Activated CD8-positive, alpha-beta memory T cell treated with anti-CD3 and anti-CD28 coated beads, Interleukin-2, amount 50 U/mL, for 24 hours (primary cell): ENCODE measurements around the gene OSBPL5.
"Not testable (repeated sequence)": the region's sequence is repeated elsewhere in the genome, so short reads cannot be mapped to it uniquely, and the experiment has no call there.

Experiments used
- DNase-seq: peaks from one replicate; pipeline ENCODE4 v3.0.0-alpha.2; 2020; ENCODE audit errors: extremely low read depth

The OSBPL5 gene

DNA sequence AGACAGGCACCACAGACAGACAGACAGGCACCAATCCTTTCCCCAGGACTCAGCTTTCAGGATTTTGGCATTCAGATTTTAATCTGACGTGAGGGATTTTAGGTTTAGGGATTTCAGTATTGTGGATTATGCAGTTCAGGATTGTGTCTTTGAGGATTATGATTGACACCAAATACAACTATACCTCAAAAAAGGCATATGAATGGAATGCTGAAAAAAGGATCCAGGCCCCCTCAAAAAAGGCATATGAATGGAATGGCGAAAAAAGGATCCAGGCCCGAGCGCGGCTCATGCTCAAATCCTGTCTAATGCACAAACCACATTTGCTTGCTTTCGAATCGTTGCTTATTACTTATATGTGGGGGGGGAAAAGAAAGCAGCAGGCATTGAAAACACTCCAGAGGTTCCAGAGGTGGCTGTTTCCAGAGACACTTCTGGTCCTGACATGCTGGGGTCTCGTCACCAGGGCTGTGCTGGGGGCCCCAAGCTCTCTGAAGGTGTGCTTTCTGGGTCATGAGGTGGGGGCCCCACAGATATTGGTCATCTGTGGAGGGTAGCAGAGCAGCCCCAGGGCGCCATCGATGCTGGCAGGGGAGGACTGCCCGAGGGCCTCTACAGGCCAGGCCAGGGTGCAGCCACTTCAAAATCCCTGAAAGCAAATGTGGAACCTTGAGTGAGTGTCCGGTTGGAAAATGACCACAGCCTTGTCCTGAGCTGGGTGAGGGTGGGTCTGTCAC is 16.8 kb upstream of the OSBPL5 start:
- DNase-seq: no peak

DNA sequence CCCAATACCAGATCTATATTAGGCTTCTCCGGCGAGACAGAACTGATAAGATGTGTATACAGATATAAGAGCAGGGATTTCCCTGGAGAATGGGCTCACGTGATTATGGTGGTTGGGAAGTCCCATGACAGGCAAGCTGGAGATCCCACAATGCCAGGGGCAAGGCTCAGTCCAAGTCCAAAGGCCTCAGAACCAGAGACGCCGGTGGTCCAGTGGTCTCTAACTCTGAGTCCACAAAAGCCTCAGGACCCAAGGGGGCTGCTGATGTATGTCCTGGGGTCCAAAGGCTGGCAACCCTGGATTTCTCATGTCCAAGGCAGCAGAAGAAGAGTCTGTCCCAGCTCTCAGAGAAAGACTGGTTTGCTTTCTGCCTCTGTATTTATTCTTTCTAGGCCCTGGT is 15.8 kb upstream of the OSBPL5 start:
- no peak for DNase-seq

DNA sequence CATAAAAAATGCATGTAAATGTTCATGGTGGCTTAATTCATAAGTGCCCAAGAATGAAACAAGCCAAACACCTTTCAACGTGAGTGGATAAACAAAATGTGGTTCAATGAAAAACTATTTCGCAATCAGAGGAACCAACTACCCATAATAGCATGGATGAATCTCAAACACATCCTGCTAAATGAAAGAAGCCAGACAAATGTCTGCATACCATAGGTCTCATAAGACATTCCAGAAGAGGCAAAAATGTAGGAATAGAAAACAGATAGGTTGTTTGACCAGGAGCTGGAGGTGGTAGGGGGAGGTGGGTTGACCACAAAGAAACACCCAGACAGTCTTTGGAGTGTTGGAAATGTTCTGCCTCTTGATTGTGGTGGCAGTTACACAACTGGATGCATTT is 13.2 kb upstream of the OSBPL5 start:
- no peak for DNase-seq

DNA sequence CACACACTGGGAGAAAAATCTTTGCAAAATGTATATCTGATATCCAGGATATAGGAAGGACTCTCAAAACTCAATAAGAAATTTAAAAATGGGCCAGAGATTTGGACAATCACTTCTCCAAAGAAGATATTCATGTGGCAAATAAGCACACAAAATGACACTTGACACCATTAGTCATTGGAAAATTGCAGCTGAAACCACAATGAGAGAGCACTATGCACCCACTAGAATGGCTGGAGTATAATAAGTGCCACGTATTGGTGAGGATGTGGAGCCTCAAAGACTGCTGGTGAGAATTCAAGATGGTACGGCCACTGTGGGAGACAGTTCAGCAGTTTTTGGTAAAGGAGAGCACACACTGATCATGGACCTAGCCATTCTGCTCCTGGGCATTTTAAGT is 12.8 kb upstream of the OSBPL5 start:
- DNase-seq: no peak

DNA sequence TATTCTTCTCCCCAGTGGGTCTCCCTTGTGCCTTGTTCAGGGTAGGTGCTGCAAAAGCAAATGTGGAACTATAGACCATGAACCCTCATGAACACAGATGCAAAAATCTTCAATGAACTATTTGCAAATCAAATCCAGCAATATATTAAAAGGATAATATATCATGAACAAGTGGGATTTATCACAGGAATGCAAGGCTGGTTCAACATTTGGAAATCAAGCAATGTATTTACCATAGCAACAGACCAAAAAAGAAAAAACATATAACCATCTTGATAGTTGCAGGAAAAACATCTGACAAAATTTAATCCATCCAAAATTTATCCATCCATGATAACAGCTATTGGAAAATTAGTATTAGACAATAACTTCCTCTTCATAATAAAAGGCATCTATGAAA is 11.4 kb upstream of the OSBPL5 start:
- DNase-seq: no peak

DNA sequence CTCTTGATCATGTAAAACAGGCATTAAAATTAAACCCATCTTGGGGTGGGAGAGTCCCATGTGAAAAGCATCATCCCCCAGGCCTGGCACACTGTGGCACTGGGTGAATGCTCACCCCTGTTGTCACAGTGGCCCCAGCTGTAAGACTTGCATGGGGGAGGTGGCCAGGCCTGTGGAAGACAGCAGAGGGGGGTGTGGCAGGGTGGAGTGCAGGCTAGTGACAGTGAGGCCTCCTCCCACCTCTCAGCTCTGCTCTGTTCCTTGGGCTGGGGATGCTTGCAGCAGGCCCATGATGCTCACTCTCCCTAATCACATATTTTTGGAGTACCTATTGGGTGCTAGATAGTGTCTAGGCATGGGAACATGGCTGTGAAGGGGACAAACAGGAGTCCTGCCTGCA is 10.1 kb upstream of the OSBPL5 start:
- no peak for DNase-seq

DNA sequence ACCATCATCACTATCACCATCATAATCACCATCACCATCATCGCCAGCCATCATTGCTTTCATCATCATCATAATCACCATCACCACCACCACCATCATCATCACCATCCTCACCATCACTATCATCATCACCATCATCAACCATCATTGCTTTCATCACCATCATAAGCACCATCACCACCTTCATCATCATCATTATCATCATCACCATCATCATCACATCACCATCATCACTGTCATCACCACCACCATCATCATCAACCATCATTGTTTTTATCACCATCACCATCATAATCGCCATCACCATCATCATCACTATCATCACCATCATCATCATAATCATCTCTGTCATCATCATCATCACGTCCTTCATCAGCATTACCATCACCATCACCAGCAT is 9.3 kb upstream of the OSBPL5 start:
- no peak for DNase-seq

DNA sequence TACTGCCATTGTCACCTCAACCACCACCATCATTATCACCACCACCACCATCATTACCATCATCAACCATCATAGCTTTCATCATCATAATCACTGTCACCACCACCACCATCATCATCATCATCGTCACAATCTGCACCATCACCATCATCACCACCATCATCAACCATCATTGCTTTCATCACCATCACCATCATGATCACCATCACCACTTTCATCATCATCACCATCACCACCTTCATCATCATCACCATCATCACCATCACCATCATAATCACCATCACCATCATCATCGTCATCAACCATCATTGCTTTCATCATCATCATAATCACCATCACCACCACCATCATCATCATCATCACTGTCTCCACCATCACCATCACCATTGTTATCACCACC is 8.7 kb upstream of the OSBPL5 start:
- no peak for DNase-seq

DNA sequence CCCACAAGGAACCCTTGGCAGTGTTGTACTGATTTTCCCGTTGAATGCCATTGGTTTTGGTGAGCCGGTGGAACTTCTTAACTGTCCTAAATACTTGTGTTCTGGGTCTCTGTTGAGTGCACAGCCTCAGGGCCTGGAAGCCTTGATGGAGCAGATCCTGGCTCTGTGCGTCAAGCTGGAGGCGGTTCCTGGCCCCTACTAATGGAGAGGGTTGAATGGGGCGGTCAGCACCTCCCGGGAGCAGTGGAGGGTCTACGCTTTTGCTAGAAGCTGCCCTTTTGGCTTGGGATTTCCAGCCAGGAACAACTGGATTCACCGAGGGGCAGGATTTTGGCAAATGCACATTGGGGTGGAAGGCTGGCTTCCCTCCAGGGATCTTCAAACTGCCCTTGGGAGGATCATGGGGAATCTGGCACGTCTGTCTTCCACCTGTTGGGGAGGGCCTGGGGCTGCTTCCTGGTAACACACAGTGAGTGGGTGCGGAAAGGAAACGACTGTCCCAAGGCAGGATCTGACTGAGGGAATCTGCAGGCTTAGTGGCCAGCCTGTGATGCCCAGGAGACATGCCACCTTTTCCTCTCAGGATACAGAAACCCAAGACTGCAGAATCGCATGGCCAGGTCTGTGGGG is 6.9 kb upstream of the OSBPL5 start:
- no peak for DNase-seq

DNA sequence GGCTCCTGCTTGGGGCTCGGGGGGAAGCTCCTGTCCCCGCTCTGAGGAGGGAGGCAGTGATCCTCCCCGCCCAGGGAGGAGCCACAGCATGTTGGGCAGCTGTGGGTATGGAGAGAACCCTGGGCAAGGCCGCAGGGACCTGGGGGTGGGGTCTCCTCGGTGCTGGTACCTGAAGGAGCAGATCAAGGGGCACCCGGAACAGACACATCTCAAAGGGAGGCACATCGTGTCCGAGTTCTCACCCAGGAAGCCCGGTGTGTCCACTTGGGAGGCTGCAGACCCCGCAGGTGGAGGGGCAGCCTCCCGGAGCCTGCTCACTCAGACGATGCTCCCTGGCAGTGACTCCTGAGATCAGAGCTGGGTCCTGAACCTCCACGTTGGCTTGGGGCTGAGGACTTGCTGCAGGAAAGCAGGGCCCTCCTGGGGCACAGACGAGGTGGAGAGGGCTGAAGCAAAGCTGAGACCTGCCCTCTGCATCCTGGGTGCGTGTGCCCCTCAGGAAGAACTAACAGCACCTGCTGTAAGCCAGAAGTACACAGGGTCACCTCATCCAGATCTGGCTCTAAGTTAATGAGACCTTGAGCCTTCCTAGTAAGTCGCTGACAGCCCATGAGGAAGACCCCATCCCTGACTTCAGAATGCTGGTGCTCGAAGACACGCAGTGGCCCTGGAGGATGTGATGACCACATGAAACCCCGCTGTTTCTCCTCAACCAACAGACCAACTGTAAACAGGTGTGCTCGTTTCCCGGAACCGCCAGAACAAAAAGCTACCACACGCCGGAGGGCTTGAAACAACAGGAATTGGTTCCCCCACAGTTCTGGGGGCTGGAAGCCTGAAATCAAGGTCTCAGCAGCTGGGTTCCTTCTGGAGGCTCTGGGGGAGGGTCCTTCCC is 5.9 kb upstream of the OSBPL5 start:
- DNase-seq: no peak

DNA sequence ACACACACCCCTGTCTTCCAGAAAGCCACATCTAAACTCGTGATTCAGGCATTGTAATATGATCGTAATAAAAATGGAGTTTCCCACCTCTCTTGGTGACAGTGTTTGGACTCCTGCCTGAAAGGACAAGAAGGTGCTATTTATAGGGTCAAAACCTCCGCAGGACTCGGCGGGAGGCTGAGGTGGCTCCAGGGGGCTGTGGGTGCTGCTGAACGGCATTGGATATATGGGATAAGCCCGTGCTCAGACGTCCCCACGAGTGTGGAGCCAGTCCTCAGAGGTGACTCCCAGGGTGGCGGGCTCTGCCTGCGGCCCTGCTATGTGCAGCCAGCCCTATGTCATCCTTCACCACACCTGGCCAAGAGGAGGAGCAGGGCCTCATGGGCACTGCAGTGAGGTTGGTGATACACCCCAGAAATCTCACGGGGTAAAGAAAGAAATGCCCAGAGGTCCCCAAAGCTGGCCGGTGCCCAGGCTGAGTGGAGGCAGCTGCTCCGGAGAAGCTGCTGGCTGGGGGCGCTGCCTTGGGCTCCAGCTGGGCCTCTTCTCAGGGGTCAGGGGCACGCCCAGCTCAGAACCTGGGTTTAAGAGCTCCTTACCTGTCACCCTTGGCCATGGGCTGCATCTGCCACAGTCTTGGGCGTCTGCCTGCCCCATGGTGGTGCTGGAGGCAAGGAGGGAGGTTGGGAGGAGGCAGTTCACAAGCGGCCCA is 5.1 kb upstream of the OSBPL5 start:
- no peak for DNase-seq

DNA sequence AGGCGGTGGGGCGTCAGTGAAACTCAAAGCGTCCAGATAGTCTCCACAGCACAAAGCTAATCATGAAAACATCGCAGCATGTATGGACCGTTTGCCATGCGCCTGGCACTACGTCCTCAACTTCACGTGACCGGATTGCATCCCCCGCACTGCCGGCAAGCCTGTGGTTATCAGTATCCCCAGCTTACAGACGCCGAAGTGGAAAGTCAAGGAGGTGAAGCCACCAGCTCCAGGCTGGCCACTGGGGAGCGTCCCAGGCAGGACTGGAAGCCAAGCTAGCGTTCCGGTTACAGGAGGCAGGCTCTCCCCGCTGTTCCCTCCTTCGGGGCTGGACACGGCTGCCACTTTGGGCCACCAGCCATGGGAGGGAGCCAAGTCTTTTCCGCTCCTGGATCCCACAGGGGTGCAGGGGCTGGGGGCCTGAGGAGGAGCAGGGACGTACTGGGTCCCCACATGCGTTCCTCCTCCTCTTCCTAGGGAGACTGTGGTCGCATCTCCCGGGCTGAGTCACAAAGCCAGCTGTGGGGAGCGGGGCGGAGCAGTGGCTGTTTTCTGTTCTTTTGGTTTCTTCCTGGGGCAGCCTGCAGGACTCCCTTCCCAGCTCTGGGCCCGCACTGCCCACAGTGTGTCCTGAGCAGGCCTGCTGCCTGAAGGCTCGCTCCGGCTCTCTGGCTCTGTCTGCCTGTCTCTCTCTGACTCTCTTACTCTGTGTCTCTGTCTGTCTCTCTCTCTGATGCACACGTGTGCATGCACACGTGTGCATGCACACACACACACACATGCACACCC is 4.3 kb upstream of the OSBPL5 start:
- DNase-seq: no peak

DNA sequence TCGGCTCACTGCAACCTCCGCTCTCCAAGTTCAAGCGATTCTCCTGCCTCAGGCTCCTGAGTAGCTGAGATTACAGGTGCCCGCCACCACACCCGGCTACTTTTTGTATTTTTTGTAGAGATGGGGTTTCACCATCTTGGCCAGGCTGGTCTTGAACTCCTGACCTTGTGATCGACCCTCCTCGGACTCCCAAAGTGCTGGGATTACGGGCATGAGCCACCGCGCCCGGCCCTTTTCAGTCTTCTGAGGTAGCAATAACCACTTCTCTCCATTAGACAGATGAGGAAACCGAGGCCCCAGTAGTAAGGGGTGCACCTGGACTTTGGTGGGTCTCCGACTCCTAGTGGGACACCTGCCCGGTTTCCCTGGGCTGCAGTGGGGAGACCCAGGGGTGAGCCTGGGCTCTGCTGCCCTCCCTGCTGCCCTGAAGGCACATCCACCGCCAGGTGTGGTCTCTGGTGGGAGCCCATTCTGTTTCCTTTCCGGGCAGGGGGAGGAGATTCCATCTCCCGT is 3.7 kb upstream of the OSBPL5 start:
- DNase-seq: not testable (repeated sequence)

DNA sequence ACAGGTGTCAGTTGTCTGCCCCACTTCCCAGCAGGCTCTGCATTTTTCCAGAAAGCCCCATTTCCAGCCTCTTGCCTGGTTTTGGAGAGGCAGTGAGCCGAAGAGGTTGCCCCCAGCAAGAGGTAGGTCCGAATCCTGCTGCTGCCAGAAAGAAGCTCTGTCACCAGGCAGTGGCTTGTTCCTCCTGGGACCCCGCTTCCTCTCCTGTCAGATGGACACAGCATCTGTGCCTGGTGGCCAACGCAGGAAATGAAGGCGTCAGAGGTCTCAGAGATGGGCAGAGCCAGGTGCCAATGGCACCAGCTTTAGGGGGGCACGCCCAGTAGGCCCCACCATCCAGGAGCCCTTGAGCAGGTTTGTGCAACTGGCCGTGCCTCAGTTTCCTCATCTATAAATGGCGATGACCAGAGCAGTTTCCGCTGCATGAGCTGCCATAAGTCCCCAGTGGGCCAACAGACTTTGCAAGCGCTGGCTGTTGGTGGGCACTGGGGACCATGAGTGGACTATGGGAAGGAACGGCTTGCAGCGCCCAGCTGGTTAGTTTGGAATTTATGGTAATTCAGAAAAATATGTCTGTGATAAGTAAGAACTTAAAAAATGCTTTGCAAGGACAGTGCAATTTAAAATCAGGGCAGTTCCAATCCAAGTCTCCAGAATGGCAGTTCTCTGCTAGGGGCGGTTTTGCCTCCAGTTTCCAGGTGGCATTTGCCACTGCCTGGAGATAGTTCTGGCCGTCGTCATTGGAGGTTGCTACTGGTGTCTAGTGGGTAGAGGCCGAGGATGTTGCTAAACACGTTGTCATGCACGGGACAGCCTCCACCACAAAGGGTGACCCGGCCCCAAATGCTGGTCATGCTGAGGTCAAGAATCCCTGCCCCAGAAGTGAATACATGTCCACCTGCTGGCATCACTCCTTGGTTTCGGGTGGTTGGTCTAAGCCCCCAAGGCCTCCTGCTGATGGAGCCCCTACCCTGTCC is 2.3 kb upstream of the OSBPL5 start:
- no peak for DNase-seq

DNA sequence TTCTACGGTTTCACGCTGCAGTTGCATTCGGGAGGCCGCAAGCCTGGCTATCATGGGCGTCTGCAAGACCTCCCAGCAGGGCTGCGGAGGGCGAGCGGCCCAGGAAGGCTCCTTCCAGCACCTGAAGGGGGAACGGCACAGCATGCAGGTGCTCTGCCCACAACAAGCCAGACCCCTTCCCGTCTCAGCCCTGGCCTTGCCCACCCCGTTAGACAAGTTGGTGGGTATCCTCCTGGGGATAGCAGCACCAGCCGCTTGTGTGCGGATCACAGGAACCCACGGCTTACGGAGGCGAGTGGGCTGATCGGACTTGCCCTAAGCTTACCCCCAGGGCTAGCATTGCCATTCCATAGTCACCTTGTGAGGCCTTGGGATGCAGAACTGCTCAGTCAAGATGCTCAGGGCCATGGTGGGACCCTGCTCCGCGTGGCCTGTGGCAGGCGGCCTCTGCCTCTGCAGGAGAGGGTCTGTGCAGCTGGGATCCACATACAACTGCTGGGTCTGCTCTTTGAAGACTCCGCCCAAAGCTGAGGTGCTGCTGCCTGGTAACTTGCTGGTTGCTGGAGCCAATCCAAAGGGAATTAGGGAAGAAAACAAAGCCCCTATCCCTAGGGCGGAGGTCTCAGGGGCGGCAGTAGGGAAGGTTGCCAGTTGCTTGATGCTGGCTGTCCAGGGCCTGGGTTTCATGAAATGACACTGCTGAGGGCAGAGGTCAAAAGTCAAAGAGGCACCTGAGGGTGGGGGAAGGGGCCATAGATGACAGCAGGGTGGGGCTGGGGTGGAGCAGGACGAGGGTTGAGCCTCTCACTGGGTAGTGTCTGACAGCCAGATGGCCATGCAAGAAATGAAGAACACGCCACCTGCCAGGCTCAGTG is 1.4 kb upstream of the OSBPL5 start:
- no peak for DNase-seq

DNA sequence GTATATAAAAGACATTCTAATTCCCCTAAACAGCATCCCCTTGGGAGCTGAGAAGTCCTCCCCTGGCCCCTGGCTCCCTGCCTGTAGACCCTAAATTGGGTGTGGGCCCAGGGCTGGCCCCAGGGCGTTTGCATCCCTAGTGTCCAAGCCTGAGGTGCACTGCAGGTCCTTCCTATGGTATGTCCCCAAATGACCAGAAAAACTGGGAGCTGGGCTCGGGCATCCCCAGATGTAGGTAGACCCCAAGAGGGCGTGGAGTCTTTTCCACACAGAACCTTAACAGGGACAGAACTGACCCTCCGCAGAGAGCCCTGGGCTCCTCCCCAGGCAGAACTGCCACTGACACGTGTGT is 782 bp upstream of the OSBPL5 start:
- DNase-seq: no peak

DNA sequence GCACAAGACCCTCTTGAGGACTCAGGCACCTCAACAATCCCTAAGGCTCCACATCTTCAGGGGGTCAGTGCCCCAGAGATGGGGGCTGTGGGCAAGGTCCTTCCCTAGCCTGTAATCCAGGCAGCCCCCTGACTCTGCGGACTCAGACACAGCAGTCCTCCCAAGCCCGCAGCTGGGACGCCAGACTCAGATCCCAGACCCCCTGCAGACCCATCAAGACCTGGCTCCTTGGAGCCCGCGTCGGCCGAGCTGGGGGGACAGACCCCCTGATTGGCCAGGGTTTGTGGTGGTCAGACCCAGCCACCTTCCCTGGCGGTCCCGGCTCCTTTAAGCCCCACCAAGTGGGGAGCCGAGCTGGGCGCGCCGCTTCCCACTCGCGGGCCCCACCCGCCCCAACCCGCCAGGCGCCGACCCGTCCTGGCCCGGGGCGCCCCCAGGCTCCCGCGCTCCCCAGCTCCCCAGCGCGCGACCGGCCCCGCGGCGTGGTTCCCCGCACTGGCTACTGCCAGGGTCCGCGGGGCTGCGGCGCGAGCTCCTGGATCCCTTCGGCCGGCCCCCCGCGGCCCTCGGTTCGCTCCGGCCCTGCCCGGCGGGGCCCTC is 458 bp downstream of the OSBPL5 start:
- no peak for DNase-seq

DNA sequence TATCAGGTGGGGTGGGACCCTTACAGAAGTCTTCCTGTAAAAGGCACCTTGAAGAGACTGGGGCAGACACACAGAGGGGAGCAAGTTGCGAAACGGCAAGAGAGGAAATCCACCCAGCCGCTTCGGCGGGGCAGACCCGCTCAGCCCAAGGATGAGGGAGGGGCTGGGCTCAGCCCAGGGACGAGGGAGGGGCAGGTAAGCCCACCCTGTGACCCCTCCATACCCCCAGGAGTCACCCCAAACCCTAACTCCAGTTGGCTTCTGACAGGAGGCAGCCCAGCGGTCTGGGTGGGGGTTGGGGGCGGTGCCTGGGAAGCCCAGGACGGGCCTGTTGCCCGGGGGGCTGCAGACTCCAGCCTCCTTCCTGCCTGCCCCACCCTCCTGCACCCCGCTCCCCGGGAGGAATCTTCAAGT is 965 bp downstream of the OSBPL5 start:
- DNase-seq: no peak
